Peyer's patch (tissue), 4 donors: ENCODE data around the gene SSTR3.

Source experiments
- CTCF ChIP-seq, 6 experiments: fragments of 450-650 bp in 4 of 6; fragments of 200-600 bp in 2 of 6; sonication (generic) in 1 of 6; IDR thresholded peaks; one replicate each; pipeline ENCODE4 v1.5.1; 2017 to 2019; ENCODE audit warnings: antibody characterized with exemption in 6 of 6, mild to moderate bottlenecking in 3 of 6, moderate library complexity in 1 of 6
- POLR2A ChIP-seq, 2 donors: fragments of 450-650 bp; IDR thresholded peaks; one replicate each; pipeline ENCODE4 v1.5.1; 2017; ENCODE audit warnings: antibody characterized with exemption in 2 of 2, mild to moderate bottlenecking in 2 of 2, moderate library complexity in 2 of 2

- peak in 4 of 6 experiments; percentile 19 to 57 (median 30) for TF ChIP-seq CTCF (IDR thresholded peaks at IDR 0.05)
- no peak for TF ChIP-seq POLR2A (IDR thresholded peaks at IDR 0.05)
These were observed 49.8 kb downstream of the SSTR3 start for GRCh38 chr22:37162221-37163095.
